GM21576 (cell line): ENCODE data around the gene FBXO41.

ENCODE experiments used
- ATAC-seq: cut with Tn5 transposase; IDR thresholded peaks from one replicate; pipeline ENCODE4 v1.9.1; 2021; ENCODE audit warnings: mild to moderate bottlenecking, moderate library complexity; ENCODE audit not compliant: unreplicated experiment

Gene FBXO41

DNA sequence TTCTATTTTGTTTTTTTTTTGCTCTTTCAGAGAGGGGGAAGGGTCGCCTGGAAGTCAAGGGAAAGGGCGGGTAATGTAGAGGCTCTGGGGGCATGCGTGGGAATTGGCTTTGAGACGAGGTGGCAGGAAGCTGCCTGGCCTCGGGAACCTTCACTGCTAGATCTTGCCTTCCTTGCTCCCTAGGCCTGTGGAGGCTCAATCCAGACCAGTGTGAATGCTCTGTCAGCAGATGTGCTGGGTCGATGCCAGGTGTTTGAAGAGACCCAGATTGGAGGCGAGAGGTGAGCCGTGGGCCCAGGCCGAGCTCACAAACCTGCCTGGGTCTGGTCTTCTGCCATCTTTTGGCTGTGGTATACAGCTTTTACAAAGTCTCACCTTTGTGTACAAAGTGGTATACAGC, 34.6 kb downstream of the FBXO41 start:
- ATAC-seq = no peak

DNA sequence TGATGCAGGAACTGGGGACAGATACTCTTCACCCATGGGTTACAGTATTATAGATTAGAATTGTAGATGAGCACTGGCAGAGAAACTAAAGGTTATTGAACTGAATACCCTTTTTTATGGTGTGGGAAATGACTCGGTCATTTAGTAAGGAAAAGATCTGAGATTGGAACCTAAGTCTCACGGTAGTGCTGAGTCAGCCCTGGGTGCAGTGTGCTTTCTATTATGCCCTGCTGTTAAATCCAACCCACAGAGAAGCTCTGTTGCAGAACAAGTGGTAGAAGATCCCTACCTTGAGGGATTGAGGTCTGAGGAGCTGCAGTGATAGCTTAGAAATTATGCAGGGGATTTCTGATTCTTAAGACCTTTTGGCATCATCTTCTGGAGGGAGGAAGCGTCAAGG, 37.4 kb downstream of the FBXO41 start:
- ATAC-seq = no peak

DNA sequence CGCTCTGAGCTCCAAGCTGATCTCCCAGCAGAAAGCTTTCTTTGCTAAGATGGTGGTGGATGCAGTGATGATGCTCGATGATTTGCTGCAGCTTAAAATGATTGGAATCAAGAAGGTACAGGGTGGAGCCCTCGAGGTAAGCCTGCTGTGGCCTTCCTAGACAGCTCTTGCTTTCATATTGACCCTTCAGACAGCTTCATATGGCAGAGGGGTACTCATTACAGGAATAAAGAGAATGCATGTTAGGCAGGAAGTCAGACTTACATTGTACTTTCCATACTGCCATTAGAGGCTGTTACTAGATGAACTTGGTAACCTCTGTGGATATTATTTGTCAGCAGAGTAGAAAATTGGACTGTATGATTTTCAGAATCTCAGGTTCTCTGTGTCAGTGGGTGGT, 39.7 kb downstream of the FBXO41 start:
- no peak for ATAC-seq

DNA sequence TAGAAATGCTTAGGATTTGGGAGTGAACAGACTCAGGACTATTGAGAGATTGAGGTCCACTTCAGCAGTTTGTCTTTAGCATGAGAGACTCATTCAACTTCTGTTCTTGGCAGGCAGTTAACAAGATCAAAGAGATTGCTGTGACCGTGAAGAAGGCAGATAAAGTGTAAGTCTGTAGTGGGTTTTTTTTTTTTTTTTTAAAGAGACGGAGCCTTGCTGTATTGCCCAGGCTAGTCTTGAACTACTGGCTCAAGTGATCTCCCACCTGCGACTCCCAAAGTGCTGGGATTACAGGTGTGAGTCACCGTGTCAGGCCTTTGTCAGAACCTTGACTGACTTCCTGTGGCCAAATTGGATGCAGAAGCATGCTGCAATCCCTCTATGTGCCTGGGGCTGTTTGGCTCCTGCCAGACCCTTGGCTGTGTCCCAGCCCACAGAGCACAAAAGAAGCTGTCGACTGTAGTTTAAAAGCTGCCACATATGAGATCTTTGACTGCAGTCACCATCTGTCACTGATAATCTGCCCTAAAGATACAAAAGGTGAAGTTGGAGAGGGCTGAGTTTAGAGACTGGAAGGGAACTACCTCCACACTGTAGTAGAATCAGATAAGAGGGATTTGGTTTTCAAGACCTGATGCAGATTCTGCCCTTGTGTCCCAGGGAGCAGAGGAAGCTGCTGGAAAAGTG, 40.3 kb downstream of the FBXO41 start:
- no peak for ATAC-seq

DNA sequence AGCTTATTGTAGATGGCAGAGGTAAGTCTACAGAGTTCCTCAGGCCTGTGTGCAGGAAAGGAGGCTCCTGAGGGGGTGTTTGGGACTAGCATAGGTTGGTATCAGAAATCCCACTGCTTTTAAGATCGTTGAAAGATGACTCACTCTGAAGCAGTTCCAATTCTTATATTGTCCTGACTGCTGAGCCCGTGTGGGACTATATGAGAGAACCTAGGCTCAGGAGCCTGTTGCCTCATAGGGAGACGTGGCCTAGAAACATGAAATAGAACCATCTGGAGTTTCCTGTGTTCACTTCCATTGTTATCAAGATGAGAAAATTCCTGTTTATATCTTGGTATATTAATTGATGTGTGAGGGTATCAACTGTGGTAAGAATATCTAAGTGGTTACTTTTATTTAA, 44.5 kb downstream of the FBXO41 start:
- ATAC-seq = no peak

DNA sequence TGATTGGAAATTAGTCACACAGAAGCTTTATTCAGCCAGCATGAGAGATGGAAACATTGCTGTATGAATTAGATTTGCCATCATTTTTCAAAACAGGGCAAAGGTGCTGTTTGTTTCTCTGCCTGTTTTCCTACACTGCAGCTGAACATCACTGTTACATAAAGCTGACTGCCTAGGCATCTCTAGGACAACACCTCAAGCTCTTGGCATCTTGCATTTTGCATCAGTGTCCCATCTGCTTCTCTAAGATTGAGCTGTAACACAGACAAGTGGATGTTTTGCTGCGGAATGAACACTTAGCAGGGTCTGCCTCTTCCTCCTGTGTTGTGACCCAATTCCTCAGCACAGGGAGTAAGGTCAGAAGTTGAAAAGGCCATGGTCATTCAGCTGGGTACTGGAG, 45.3 kb downstream of the FBXO41 start:
- no peak for ATAC-seq

DNA sequence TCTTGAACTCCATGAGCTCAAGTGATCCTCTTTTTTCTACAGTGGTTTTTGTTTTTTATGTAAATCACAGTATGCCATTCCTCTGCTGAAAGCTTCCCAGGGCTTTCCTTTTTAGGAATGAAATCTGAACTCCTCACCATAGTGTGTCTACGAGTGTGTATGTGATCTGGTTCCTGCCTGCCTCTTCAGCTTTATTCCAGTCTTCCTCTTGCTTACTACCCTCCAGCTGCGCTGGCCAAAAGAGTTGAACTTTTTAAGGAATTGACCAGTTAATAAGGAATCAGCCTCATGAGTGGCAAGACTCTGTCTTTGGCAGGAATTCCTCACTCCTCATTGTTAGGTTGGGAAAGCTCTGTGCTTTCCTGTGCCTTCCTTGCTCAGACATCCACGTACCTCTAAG, 46.1 kb downstream of the FBXO41 start:
- ATAC-seq = no peak

DNA sequence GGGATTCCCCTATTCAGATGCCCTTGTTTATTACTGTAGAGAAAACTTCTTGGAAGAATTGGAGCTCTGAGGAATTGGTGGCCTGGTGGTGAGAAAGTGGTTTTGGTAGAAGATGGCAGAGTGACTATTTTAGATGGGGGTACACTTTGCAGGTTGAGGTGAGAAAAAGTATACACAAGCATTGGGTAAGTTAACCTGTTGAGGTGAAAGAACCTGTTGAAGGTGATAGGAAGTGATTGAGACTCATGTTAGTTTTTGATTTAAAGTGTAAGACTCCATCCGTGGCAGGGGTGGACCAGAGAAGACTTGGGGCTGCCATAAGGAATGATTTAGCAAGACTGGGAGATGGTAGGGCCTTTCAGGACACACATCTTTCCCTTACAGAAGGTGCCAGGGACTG, 47.1 kb downstream of the FBXO41 start:
- no peak for ATAC-seq

DNA sequence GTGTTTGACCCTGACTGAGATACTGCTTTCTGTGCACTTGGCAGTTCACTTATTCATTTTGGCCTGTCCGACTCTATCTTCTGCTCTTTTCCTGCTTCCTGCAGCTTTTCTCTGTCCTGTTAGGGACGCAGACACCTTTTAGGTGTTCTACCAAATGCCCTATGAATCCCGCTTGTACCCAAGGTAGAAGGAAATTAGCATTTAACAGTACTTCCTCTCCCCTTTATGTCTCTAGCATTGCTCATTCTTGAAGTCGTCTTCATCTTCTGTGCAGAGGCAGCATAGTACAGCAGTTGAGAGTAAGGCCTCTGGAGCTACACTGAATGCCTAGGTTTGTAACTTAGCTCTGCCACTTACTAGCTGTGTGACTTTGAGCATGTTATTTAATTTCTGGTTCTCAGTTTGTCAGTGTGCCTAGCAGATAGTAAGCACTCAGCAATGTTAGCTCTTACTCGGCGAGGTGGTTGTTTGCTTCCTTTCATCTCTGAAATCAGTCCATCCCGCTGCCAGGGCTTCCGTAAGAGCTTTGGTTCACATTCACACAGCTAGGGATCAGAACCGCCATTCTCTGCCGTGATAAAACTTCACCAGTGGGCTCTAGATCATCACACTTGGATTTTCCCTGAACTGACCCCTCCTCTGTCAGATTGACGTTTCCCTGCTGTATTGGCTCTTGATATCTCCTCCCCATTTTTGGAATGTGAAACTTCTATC, 48.8 kb downstream of the FBXO41 start:
- no peak for ATAC-seq

DNA sequence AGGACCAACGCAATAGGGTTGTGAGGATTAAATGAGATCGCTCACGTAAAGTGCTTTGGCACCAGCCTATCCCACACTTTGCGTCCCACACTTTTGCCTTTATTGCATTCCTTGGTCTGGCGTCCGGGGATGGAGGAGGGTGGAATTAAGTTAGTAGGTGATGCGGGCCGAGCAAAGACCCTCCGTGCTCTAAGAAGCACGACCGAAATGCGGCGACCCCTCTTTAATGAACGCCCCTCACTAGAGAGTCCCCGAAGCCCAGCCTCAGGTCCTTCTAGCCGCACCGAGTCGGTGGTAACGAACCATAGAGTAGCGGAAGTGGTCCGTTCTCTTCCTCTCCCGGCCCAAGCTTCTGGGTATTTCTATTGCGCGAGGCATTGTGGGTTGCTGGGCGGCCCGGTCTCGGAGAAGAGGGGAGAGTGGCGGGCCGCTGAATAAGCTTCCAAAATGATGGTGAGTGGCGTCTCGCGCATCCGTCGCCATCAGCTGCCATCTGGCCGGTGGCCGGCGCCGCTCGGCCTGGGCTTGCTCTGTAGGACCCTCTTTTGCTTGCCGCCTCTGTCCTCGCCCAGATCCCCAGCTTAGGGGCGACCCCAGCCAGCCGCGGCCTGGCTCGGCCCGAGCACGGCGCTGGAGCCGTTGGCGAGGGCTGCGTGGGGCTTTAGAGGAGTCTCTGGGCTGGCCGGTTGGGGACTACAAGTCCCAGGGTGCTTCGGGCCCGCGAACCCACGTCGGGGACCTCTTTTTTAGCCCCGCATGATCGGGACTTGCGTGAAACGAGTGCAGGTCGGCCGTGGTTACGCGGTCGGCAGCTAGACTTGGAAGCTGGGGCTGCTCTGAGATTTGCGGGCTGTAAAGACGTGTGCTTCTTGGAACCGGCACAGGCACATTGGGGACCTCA, 50.1 kb downstream of the FBXO41 start, which contains the start of gene CCT7:
Gene CCT7 (plus strand): TSS at position 377 of the 901 bp plus-strand sequence. CDS start 71 bp downstream, at position 448.
- ATAC-seq = peak; percentile 55

DNA sequence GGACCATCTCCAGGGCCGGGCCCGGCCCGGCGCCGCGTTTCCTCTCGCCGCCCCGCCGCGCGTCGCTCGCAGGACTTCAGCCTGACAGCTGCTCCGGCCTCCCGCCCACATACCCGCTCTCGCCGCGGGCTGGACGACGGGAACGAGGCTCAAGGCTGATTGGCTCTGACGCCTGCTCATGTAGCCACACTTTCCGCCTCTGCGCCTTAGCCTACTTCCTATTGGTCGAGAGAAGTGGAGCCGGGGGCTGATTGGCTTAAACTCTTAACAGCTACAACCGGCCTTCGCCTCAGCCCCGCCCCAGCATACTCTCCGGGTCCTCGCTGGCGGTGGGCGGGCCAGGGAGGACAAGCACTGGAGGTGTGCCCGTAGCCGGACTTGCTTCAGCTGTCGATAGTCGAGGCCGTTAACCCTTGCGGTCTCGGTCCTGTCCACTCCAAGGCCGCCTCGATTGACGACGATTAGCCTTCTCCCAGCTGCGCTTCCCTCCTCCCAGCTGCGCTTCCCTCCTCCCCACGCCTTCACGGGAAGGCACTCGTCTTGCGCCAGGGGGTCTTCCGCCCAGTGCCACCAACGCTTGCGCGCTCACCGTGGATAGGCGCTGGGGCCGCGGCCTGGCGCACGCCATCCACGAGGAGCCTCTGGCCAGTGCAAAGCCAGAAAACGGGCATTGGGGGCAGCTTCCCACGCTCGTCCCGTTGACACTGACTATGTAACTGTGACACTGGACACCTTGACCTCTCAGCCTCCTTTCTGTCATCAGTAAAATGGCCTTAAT, 50.9 kb downstream of the FBXO41 start, which contains the start of gene PRADC1:
Gene PRADC1 (minus strand): TSS at position 86 of the 778 bp plus-strand sequence. CDS start 79 bp downstream, at position 7.
- peak; percentile 92 for ATAC-seq

DNA sequence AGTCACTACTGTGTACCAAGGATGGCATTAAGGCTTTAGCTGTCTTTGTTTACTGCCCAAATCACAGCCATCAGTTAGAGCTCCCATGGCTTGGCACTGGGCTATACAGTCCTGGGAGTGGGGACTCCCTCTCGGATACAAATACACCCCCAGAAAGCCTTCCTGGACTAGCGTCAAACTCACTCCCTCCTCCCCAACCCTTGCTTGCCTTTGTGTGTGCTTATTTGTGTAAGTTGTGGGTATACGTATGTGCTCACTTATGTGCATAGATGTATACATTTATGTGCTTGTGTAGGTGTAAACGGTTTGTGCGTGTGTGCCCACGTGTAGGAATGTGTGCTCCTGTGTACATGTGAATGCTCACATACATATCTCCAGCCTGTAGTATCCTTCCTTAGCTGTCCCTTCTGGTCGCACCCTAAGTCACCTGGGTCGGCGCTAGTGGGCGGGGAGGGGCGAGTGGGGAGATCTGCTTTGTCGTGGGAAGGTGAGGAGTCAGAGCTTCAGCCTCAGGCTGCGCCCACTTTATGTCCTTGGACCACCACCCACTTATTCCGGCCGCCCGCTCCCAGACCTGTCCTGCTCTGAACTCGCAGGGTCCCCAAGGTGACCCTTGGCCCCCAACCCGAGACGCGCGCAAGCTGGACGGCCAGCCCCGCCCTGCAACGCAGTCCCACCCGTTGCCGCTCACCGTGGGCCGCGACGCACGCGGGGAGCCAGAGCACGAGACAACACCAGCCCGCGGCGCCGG, 51.7 kb downstream of the FBXO41 start:
- ATAC-seq = peak; percentile 2

DNA sequence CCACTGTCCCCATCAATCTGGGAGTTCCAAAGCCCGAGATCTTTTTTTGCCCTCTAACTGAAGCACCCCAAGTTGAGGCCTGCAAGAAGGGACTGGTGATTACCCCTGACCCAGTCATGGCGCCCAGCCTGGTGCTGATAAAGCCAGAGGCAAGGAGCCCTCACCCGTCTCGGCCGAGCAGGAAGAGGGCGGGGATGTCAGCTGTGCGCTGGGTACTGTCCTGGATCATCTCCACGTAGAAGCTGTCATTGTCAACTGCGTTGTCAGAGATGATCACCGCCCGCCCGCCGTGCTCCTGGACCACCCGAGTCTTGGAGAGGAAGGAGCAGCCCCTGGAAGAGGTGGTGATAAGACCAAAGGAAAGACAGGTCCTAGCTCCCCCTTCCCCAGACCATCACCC, 55.6 kb downstream of the FBXO41 start:
- no peak for ATAC-seq

DNA sequence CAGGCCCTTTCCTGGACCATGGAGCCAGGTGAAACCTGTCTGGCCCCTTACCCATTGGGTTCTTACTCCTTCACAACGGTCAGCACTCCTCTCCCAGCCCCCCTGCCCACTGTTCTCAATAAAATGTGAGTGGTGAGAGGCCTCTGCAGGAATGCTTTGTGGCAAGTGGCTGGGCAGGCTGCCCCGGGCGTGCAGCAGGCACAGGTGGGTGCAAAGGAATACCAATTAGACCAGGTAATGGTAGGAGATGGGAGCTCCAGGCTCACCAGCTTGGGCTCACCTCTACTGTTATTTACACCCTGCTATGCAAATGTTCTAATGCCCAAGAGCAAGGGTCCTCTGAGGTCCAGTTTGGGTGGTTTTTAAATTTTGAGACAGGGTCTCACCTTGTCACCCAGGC, 57.2 kb downstream of the FBXO41 start:
- ATAC-seq = no peak

DNA sequence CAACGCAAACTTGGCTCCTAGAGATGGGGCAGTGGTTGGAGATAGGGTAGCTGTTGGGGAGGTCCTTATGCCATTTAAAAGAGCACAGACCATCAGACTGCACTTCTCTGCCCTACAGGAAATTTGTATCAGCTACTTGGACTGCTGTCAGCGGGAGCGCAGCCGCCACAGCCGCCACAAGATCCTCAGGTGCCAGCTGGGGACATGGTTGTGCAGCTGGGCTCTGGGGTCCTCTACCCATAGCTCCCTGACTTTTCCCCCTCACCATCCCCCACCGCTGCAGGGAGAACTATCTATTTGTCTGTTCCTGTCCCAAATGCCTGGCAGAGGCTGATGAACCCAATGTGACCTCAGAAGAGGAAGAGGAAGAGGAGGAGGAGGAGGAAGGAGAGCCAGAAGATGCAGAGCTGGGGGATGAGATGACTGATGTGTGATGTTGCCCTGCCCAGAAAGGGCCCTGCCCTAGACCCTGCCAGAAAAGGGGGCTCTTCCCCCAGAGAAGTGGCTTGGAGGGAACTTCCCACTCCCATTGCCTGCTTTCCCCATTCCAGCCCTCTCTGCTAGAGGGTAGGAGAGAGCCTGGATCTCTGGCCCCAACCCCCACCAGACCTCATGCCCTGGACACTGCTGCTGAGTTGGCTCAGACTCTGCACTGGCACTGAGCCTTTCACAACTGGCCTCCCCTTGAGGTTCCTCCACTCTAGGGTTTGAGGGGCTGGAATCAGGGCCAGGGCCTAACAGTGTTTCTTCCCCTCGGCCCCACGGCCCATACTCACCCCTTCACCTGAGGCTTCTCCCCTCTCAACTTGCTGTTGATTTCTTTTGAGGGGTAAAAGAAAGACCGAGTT, 58.5 kb downstream of the FBXO41 start:
- ATAC-seq = no peak

DNA sequence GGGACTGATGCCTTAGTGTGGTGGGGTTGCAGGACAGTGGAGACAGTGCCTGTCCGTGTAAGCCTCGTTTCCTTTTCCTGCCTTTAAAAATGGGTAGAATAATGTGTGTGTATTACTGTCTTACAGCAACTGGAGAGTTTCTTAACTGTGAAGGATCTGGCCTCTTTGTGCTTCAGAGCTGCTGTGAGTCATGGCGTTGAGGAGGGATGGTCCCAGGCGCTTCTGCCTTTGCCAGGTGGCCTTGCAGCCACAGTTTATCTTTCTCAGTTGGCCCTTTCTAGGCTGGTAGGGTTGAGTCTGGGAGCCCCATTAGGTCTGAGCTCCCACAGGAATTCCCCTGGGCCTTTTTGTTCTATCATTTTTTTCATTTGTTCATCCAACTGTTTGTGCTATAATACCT, 60.5 kb downstream of the FBXO41 start:
- ATAC-seq = no peak

DNA sequence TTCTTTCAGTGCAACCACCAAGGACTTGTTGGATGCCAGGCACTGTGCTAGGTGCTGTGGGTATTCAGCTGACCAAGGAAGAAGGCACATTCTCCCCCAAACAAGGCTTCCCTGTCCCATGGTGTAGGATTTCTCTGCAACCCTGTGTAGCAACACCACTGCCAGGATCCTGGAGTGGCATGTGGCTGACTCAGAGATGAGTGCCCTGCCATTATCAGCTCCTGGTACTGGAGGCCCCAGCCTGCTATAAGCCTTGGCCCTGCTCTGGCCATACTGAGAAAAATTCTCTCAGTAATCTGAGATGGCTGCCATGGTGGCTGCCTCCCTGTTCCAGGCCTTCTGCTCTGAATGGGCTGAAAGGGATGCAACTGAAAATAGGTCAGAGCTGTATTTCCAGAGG, 66.0 kb downstream of the FBXO41 start:
- ATAC-seq = no peak

DNA sequence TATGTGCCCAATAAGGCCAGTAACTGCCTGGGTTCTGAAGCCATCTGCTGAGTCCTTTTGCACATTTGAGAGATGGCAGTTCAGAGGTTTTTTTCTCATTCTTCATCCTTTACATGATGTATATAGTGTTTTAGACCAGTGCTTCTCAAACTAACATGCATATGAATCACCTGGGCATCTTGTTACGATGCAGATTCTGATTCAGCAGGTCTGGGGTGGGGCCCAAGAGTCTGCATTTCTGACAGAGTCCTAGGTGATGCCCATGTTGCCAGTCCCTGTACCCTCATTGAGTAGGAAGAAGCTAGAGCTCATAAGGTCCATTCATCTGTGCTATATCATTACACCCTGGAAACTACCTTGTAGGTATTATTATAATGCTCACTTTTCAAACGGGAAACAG, 66.5 kb downstream of the FBXO41 start:
- no peak for ATAC-seq

DNA sequence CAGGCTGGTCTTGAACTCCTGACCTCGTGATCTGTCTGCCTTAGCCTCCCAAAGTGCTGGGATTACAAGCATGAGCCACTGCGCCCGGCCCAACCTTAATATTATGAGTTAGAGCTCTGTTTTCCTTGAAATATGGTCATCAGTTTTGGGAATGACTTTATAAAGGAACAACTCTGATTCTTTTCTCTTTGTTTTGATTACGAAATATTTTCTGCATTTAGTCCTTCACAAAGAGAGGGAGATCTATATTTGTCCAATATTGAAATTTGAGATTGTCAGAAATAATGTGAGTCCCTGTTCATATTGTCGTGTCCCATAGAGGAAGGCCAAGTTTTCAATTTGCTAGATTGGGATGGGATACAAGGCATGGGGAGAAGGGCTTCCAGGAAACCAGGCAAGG, 67.1 kb downstream of the FBXO41 start:
- ATAC-seq = no peak
